H9 (cell line): ENCODE measurements around the gene ATP11C. TPM values are rescaled to one million over a fixed set of nuclear protein-coding genes. Genes with fewer than 3 reads are reported as not detected.

Experiments used
- DNase-seq: peaks from one replicate; pipeline ENCODE4 v3.0.0-alpha.2; 2017
- H2AFZ ChIP-seq: one replicate; pipeline ENCODE4 v1.6.1; 2013; ENCODE audit warnings: mild to moderate bottlenecking, low read length, control low read depth, moderate library complexity
- H2AK5ac ChIP-seq: 2 replicates; pipeline ENCODE4 v1.6.1; 2013; ENCODE audit warnings: low read length, control low read depth, mixed read lengths; ENCODE audit not compliant: insufficient read length
- H2BK120ac ChIP-seq: one replicate; pipeline ENCODE4 v1.6.1; 2013; ENCODE audit warnings: low read depth, mild to moderate bottlenecking, low read length, control low read depth, inconsistent platforms; ENCODE audit not compliant: poor library complexity, severe bottlenecking
- H2BK12ac ChIP-seq: 2 replicates; pipeline ENCODE4 v1.6.1; 2013; ENCODE audit warnings: low read length, control low read depth, mixed read lengths, low read depth; ENCODE audit not compliant: insufficient read length
- H2BK15ac ChIP-seq: 2 replicates; pipeline ENCODE4 v1.6.1; 2013; ENCODE audit warnings: low read depth, low read length, control low read depth
- H2BK20ac ChIP-seq: one replicate; pipeline ENCODE4 v1.6.1; 2013; ENCODE audit warnings: low read depth, mild to moderate bottlenecking, low read length, control low read depth, inconsistent platforms; ENCODE audit not compliant: poor library complexity, severe bottlenecking
- H2BK5ac ChIP-seq: 2 replicates; pipeline ENCODE4 v1.6.1; 2013; ENCODE audit warnings: low read length, control low read depth, mixed read lengths; ENCODE audit not compliant: insufficient read length
- H3K14ac ChIP-seq: 2 replicates; pipeline ENCODE4 v1.6.1; 2013; ENCODE audit warnings: low read length, control low read depth; ENCODE audit not compliant: insufficient read depth
- H3K18ac ChIP-seq: 2 replicates; pipeline ENCODE4 v1.6.1; 2013; ENCODE audit warnings: low read depth, mild to moderate bottlenecking, mixed read lengths, low read length, control low read depth; ENCODE audit not compliant: insufficient read length
- H3K23ac ChIP-seq: 2 replicates; pipeline ENCODE4 v1.6.1; 2013; ENCODE audit warnings: low read length, control low read depth, mixed read lengths, low read depth; ENCODE audit not compliant: insufficient read length
- H3K23me2 ChIP-seq: 2 replicates; pipeline ENCODE4 v1.6.1; 2013; ENCODE audit warnings: low read depth, mild to moderate bottlenecking, mixed read lengths, low read length, control low read depth; ENCODE audit not compliant: insufficient read length, poor library complexity, severe bottlenecking
- H3K27ac ChIP-seq: 2 replicates; pipeline ENCODE4 v1.5.1; 2013; ENCODE audit warnings: low read length, control low read depth, mixed read lengths, low read depth; ENCODE audit not compliant: insufficient read length
- H3K27me3 ChIP-seq: 2 replicates; pipeline ENCODE4 v1.6.1; 2013; ENCODE audit warnings: low read length, control low read depth, inconsistent platforms; ENCODE audit not compliant: insufficient read depth
- H3K4ac ChIP-seq: 2 replicates; pipeline ENCODE4 v1.6.1; 2013; ENCODE audit warnings: low read depth, mild to moderate bottlenecking, control low read depth, inconsistent platforms, low read length, moderate library complexity
- H3K4me1 ChIP-seq: 2 replicates; pipeline ENCODE4 v1.6.1; 2013; ENCODE audit warnings: low read length, control low read depth, inconsistent platforms; ENCODE audit not compliant: insufficient read depth
- H3K4me2 ChIP-seq: 2 replicates; pipeline ENCODE4 v1.6.1; 2013; ENCODE audit warnings: low read length, control low read depth, mixed read lengths; ENCODE audit not compliant: insufficient read length, insufficient read depth
- H3K56ac ChIP-seq: 2 replicates; pipeline ENCODE4 v1.6.1; 2013; ENCODE audit warnings: low read depth, mild to moderate bottlenecking, mixed read lengths, low read length, control low read depth; ENCODE audit not compliant: insufficient read length
- H3K79me1 ChIP-seq: 2 replicates; pipeline ENCODE4 v1.6.1; 2013; ENCODE audit warnings: low read depth, mild to moderate bottlenecking, moderate library complexity, low read length, control low read depth, inconsistent platforms; ENCODE audit not compliant: insufficient read depth, poor library complexity, severe bottlenecking
- H3K79me2 ChIP-seq: 2 replicates; pipeline ENCODE4 v1.6.1; 2013; ENCODE audit warnings: low read length, control low read depth, inconsistent platforms; ENCODE audit not compliant: insufficient read depth
- H3K9ac ChIP-seq: 2 replicates; pipeline ENCODE4 v1.6.1; 2013; ENCODE audit warnings: low read length, control low read depth, mixed read lengths; ENCODE audit not compliant: insufficient read length; ENCODE audit errors: extremely low read depth
- H3K9me3 ChIP-seq: one replicate; pipeline ENCODE4 v1.6.1; 2013; ENCODE audit warnings: low read depth, low read length, inconsistent platforms; ENCODE audit not compliant: control insufficient read depth
- H3T11ph ChIP-seq: one replicate; pipeline ENCODE4 v1.6.1; 2013; ENCODE audit warnings: mild to moderate bottlenecking, low read length, control low read depth, inconsistent platforms
- H4K20me1 ChIP-seq: one replicate; pipeline ENCODE4 v1.6.1; 2013; ENCODE audit not compliant: control insufficient read depth, insufficient read length, insufficient read depth
- H4K5ac ChIP-seq: 2 replicates; pipeline ENCODE4 v1.6.1; 2013; ENCODE audit warnings: low read depth, mild to moderate bottlenecking, mixed read lengths, low read length, control low read depth; ENCODE audit not compliant: insufficient read length
- H4K8ac ChIP-seq: replicated peaks from 2 replicates; pipeline ENCODE4 v1.6.1; 2013; ENCODE audit warnings: low read length, control low read depth, mixed read lengths, low read depth; ENCODE audit not compliant: insufficient read length
- H4K91ac ChIP-seq: 2 replicates; pipeline ENCODE4 v1.6.1; 2013; ENCODE audit warnings: low read depth, mild to moderate bottlenecking, moderate library complexity, mixed read lengths, low read length, control low read depth; ENCODE audit not compliant: insufficient read length
- H3K27ac Mint-ChIP-seq, 3 experiments: 2 replicates in 2 of 3; 3 replicates in 1 of 3; pipeline ENCODE4 v1.8.0; 2020 to 2021; ENCODE audit warnings: mixed read lengths in 3 of 3, mild to moderate bottlenecking in 1 of 3, moderate library complexity in 1 of 3
- H3K27me3 Mint-ChIP-seq: 2 replicates; pipeline ENCODE4 v1.8.0; 2021; ENCODE audit warnings: low read depth, mild to moderate bottlenecking, moderate library complexity, mixed read lengths
- H3K36me3 Mint-ChIP-seq, 3 experiments: 2 replicates in 2 of 3; 3 replicates in 1 of 3; pipeline ENCODE4 v1.8.0; 2020 to 2021; ENCODE audit warnings: low read depth in 3 of 3, mixed read lengths in 3 of 3; ENCODE audit not compliant: insufficient read depth in 1 of 3
- H3K4me1 Mint-ChIP-seq, 2 experiments: 2 replicates each; pipeline ENCODE4 v1.8.0; 2020; ENCODE audit warnings: mixed read lengths in 2 of 2
- H3K4me3 Mint-ChIP-seq, 2 experiments: 2 replicates in 1 of 2; 3 replicates in 1 of 2; pipeline ENCODE4 v1.8.0; 2020 to 2021; ENCODE audit warnings: mild to moderate bottlenecking in 2 of 2, mixed read lengths in 2 of 2, moderate library complexity in 1 of 2
- H3K9me3 Mint-ChIP-seq, 2 experiments: 2 replicates in 1 of 2; 3 replicates in 1 of 2; pipeline ENCODE4 v1.8.0; 2020; ENCODE audit warnings: mild to moderate bottlenecking in 2 of 2, mixed read lengths in 2 of 2, moderate library complexity in 1 of 2
- WGBS: extraction: QIAGEN DNeasy Blood & Tissue Kit; methylation state at CpG from one replicate; pipeline ENCODE4 v1.1.7; 2013; ENCODE audit warnings: missing lambda C conversion rate, low lambda C conversion rate, mixed read lengths; ENCODE audit not compliant: insufficient read length; ENCODE audit errors: extremely low coverage; 5-methylcytosine and 5-hydroxymethylcytosine counted together
- total RNA-seq: library from RNA; stranded (reverse); gene quantifications from 2 replicates; pipeline ENCODE4 v1.2.1, GENCODE V29; 2021
- TF ChIP-seq, protein P1 (sequence below): fragments of 200-600 bp; sonication (generic); conservative IDR thresholded peaks from 3 replicates; pipeline ENCODE4 v1.8.0; 2021; ENCODE audit warnings: antibody characterized with exemption, mild to moderate bottlenecking

The ATP11C gene
- total RNA-seq, 1 experiment from 2014 or later: 28.4 TPM

DNA sequence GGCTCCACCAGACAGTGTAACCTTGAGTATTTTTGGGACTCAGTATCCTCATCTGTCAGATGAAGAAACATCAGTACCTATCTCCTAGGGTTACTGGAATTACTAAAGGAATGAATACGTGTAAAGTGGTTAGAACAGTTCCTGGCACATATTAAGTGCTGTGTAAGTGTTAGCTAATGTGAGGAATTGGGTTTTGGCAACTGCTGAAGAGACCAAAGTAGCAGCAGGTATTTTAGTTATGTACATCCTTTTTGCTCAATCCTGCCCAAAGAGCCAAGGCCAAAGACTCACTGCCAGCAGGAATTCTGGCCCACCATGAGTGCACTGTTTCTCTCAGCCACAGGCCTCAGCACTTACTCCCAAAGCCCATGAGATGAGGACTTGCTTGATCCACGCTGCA, 208.2 kb downstream of the ATP11C start:
- Histone ChIP-seq H3K9me3 (no peaks in the 10 kb centered on the region), H2BK15ac (no peak overlapping the region), H3K56ac (peak overlapping the region; percentile 87), H2BK20ac (no peak overlapping the region), H4K5ac (no peak overlapping the region), H3K79me1 (no peaks in the 10 kb centered on the region), H2AK5ac (no peak overlapping the region), H3K4me1 (no peaks in the 10 kb centered on the region), H3K9ac (no peak overlapping the region), H3K27me3 (no peaks in the 10 kb centered on the region), H3K23ac (no peak overlapping the region), H3K79me2 (no peaks in the 10 kb centered on the region), H2AFZ (no peak overlapping the region), H3K14ac (no peak overlapping the region), H3K18ac (no peak overlapping the region), H2BK12ac (no peak overlapping the region), H3T11ph (no peak overlapping the region), H4K20me1 (no peaks in the 10 kb centered on the region), H2BK5ac (no peak overlapping the region), H3K23me2 (no peaks in the 10 kb centered on the region), H3K4ac (no peak overlapping the region), H2BK120ac (no peak overlapping the region), H3K27ac (no peak overlapping the region), H3K4me2 (no peak overlapping the region), H4K8ac (no peak overlapping the region), H4K91ac (no peak overlapping the region)
- Mint-ChIP-seq H3K27ac (no peak overlapping the region), H3K36me3 (peaks cover 2 to 5% (median 4%) of the 10 kb centered on the region in 3 experiments; a peak in 3 of 7 replicates), H3K4me3 (no peak overlapping the region), H3K9me3 (peaks cover 2 to 49% of the 10 kb centered on the region in 2 experiments; a peak in 4 of 5 replicates), H3K4me1 (peaks cover 8 to 10% of the 10 kb centered on the region in 2 experiments), H3K27me3 (no peaks in the 10 kb centered on the region)
- no CpG with 5 or more reads among the region's 2 CpGs for WGBS
- DNase-seq: no peak
- TF ChIP-seq, protein P1, sequence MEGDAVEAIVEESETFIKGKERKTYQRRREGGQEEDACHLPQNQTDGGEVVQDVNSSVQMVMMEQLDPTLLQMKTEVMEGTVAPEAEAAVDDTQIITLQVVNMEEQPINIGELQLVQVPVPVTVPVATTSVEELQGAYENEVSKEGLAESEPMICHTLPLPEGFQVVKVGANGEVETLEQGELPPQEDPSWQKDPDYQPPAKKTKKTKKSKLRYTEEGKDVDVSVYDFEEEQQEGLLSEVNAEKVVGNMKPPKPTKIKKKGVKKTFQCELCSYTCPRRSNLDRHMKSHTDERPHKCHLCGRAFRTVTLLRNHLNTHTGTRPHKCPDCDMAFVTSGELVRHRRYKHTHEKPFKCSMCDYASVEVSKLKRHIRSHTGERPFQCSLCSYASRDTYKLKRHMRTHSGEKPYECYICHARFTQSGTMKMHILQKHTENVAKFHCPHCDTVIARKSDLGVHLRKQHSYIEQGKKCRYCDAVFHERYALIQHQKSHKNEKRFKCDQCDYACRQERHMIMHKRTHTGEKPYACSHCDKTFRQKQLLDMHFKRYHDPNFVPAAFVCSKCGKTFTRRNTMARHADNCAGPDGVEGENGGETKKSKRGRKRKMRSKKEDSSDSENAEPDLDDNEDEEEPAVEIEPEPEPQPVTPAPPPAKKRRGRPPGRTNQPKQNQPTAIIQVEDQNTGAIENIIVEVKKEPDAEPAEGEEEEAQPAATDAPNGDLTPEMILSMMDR: no peak
